NCI-H345 treated with DMSO at 0.1 percent for 48 hours (cell line): Measurements from ENCODE around the gene CRIM1.
"Not testable (repeated sequence)": the region's sequence is repeated elsewhere in the genome, so short reads cannot be mapped to it uniquely, and the experiment has no call there.

Experiments
- DNase-seq: peaks from one replicate; lab custom pipeline; 2025; ENCODE audit not compliant: unreplicated experiment; lab: John Stamatoyannopoulos, UW

The CRIM1 gene, protein sequence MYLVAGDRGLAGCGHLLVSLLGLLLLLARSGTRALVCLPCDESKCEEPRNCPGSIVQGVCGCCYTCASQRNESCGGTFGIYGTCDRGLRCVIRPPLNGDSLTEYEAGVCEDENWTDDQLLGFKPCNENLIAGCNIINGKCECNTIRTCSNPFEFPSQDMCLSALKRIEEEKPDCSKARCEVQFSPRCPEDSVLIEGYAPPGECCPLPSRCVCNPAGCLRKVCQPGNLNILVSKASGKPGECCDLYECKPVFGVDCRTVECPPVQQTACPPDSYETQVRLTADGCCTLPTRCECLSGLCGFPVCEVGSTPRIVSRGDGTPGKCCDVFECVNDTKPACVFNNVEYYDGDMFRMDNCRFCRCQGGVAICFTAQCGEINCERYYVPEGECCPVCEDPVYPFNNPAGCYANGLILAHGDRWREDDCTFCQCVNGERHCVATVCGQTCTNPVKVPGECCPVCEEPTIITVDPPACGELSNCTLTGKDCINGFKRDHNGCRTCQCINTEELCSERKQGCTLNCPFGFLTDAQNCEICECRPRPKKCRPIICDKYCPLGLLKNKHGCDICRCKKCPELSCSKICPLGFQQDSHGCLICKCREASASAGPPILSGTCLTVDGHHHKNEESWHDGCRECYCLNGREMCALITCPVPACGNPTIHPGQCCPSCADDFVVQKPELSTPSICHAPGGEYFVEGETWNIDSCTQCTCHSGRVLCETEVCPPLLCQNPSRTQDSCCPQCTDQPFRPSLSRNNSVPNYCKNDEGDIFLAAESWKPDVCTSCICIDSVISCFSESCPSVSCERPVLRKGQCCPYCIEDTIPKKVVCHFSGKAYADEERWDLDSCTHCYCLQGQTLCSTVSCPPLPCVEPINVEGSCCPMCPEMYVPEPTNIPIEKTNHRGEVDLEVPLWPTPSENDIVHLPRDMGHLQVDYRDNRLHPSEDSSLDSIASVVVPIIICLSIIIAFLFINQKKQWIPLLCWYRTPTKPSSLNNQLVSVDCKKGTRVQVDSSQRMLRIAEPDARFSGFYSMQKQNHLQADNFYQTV

DNA sequence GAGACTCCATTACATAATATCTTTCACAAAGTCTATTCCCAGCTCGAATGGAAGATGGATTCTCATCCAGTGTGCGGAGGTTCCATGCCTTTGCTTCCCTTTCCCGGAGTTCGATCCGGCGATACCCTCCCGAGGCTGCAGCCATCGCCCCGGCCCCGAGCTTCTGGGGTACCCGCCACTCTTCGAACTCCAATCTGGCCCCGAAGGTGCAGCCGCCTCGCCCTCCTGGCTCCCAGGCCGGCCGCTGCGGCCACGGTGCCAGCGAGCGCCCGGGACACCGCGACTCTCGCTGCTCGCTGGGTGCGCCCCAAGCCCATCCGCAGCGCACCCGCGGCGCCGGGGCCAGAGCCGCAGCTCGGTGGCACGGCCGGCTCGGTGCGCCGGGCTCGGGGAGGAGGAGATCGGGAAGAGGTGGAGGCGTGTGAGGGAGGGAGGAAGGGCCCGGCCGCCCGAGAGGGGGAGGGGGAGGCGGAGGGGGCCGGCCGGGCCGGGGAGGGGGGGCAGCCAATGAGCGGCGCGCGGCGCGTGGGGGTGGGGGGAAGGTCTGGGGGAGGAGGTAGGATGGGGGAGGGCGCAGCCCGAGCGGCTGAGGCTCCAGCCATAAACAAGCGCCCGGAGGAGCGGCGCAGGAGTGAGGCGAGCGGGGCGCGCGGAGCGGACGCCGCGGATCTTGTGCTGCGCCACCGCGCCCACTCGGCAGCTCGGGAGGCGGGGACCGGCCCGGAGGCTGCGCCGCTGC is at the start of gene CRIM1:
Gene CRIM1, plus strand, starts transcription at position 628 of the 739 bp plus-strand sequence. CDS start 515 bp downstream, outside the sequence.
- no peak for DNase-seq

DNA sequence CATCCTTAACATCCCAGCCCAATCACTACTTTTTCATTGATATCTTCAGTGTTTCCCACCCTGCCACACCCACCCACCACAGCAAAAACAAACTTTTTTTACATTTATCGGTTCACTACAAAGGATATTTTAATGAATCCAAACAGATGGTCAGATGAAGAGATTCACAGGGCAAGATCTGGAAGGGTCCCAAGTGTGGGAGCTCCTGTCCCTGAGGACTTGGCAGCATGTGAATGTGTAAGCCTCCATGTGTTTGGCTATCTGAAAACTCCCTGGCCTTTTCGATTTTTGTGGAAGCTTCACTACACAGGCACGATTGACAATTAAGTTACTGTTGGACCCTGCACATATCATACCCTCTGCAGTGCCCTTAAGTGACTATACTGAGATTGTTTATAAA is 48.1 kb upstream of the CRIM1 start:
- no peak for DNase-seq

DNA sequence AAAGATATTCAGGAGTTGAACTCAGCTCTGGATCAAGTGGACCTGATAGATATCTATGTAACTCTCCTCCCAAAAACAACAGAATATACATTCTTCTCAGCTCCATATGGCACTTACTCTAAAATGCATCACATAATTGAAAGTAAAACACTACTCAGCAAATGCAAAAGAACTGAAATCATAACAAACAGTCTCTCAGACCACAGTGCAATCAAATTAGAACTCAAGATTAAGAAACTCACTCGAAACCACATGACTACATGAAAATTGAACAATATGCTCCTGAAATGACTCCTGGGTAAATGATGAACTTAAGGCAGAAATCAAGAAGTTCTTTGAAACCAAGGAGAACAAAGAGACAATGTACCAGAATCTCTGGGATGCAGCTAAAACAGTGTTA is 45.1 kb upstream of the CRIM1 start:
- DNase-seq, result not testable (repeated sequence)

- no peak for DNase-seq
These were observed 37.0 kb upstream of the CRIM1 start for GRCh38 chr2:36318547-36318946.

GRCh38 chr2:36322108-36322507 is 33.5 kb upstream of the CRIM1 start:
- no peak for DNase-seq

DNA sequence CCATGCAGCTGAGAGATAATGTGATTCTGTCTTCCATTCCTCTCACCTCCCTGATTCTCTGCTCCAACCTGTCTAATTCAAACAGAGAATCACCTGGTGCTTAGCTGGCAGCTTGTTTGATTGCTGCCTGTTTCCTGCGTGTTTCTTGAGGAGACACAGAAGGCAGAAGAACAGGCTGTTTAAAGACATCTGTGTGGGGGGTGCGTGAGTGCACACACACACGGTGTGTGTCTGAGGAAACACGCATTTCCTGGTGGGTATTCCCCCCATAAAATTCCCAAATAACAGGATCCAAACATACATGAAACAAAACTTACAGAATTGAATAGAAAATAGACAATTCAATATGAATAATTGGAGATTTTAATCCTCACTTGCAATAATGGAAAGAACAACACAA is 29.3 kb upstream of the CRIM1 start:
- DNase-seq, result no peak

- no peak for DNase-seq
These were observed 26.3 kb upstream of the CRIM1 start for GRCh38 chr2:36329251-36329650.

GRCh38 chr2:36329746-36330472 is 25.7 kb upstream of the CRIM1 start:
- no peak for DNase-seq

- DNase-seq, result no peak
These were observed 24.8 kb upstream of the CRIM1 start for GRCh38 chr2:36330473-36331395.

DNA sequence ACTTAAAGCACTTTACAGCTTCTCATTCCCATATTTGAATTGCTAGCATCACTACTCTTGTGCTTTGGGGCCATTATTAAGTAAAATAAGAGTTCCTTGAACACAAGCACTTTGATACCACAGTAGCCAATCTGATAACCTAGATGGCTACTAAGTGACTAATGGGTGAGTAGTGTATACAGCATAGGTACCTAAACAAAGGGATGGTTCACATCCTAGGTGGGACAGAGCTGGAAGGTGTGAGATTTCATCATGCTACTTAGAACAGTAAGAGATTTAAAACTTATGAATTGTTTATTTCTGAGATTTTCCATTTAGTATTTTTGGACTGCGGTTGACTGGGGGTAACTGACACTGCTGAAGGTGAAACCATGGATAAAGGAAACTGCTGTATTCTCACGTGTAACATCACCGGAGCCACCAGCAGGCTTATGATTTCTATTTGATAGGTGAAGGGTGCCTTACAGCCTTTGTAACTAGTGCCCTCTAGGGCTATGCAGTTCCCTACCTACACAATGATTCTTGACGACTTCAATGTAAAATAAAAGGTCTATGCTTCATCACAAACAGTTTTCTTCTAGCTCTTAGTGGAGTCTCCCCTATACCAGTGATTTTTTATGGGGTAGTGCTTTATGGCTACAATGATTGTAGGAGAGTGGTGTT is 22.1 kb upstream of the CRIM1 start:
- DNase-seq, result no peak

GRCh38 chr2:36335597-36335996 is 20.0 kb upstream of the CRIM1 start:
- DNase-seq, result no peak

DNA sequence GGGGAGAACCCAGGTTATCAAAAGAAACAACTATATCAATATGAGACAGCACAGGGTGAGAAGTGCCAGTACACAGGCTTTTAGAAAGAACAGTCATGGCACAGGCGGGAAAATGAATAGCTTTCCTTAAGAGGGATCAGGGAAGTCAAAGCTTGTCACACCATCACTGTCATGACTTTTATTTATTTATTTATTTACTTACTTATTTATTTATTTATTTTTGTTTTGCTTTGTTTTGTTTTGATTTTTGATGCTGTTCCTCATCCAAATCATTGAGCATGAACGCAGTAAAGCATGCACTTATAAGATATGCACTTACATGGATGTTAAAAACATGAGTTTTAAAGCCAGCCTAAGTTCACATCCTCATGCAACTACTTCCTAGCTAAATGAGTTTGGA is 19.3 kb upstream of the CRIM1 start:
- DNase-seq, result no peak

GRCh38 chr2:36337354-36337753 is 18.2 kb upstream of the CRIM1 start:
- no peak for DNase-seq

DNA sequence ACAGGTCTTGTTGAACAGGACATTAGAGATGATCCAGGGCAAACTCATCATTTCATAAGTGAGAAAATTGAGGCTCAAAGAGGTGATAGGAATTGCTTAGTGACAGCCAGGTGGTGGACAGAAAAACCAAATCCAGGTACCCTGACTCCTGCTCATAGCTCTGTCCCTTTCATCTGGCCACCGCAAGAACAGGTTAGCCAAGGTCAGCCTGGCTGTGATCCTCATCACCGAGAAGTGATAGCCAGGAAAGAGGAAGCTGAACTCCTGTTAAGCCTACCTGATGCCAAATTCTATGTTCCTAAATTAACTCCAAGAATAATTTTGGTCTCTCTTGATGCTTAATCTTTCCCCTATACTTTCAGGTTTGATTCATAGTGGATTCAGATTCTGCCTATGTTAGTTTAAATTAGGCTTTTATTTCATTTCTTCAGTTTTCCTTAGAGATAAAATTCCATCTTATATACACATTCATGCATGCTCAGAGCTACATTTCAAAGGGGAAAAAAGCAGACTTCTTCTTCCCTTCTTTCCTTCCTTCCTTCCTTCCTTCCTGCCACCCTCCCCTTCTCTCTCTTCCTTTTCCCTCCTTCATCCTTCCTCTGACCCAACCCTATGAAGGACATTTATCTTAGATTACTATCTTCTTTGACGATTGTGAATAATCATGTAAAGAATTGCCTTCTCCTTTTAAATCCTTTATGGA is 17.3 kb upstream of the CRIM1 start:
- DNase-seq, result no peak

GRCh38 chr2:36338827-36339145 is 16.8 kb upstream of the CRIM1 start:
- no peak for DNase-seq

DNA sequence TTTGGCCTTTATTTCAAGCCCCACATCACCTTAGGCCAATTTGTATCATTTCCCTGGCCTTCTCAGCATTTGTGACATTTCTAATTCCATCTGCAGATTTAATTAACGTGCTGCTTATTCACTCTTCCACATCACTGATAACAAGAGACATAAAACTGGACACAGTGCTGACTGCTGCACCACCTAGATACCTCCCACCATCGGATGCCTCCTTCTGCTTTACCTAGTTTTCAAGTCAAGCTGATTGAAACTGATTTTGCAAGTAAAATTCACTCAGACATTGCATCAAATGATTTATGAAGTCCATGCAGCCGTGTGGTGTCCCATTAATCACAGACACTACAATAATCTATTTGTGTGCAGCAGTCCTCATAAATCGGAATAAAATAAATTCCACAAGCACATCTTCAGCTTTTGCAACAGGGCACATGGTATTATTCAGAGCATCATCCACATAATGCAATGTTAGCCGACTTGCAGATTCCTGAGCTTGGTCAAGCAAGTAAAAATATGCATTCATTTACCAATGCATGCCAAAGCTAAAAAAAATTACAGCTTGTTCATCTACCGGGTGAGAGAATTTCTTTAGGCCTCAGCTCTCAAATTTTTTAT is 15.9 kb upstream of the CRIM1 start:
- DNase-seq, result no peak

DNA sequence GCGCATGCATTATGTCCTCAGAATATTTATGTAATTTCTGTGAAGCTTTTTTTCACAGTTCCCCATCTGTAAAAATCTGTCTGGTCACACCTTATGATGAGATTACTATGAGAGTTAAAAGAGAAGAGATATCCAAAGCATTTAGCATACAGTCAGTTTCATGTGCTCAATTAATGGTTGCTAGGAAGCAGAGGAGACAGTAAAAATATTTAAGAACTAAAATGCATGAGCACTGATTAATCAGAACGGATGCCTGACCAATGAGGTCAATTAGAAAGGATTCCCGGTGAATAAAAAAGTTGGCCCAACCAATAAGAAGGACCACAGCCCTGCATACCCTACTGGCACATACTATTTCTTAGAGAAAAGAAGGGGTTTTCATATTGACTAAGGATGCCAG is 12.0 kb upstream of the CRIM1 start:
- no peak for DNase-seq

DNA sequence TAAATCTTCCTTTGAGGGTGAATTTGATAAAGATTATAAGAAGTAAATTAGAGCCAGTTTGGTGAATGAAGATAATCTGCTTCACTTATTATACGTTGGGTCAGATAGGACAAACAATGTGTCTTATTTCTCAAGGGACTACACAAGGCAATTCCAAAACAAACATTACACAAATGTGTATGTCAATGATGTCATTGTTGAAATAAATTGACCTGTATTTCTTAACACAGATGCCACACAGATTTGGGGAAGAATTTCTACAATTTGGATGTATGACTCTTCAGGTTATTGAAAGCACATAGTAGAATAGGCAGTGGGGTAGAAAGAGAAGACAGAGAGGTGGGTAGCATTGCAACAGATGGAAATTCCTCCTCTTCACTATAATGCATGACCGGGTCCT is 6.9 kb upstream of the CRIM1 start:
- DNase-seq, result no peak
